Measurements from ENCODE around the gene PRPF31.
"Not testable (repeated sequence)": the region's sequence is repeated elsewhere in the genome, so short reads cannot be mapped to it uniquely, and the experiment has no call there.

GRCh38 chr19:54171736-54172431 lies 56.3 kb downstream of the PRPF31 start:
- TF ChIP-seq, protein P1, sequence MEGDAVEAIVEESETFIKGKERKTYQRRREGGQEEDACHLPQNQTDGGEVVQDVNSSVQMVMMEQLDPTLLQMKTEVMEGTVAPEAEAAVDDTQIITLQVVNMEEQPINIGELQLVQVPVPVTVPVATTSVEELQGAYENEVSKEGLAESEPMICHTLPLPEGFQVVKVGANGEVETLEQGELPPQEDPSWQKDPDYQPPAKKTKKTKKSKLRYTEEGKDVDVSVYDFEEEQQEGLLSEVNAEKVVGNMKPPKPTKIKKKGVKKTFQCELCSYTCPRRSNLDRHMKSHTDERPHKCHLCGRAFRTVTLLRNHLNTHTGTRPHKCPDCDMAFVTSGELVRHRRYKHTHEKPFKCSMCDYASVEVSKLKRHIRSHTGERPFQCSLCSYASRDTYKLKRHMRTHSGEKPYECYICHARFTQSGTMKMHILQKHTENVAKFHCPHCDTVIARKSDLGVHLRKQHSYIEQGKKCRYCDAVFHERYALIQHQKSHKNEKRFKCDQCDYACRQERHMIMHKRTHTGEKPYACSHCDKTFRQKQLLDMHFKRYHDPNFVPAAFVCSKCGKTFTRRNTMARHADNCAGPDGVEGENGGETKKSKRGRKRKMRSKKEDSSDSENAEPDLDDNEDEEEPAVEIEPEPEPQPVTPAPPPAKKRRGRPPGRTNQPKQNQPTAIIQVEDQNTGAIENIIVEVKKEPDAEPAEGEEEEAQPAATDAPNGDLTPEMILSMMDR (IDR thresholded peaks at IDR 0.05): not testable (repeated sequence)
- not testable (repeated sequence) for TF ChIP-seq EP300, POLR2A (IDR thresholded peaks at IDR 0.05)
